Activated effector memory CD4-positive, alpha-beta T cell treated with anti-CD3 and anti-CD28 coated beads, Interleukin-2, amount 50 U/mL, for 16 hours (primary cell): ENCODE results near the gene EYA4.

ENCODE experiments used
- DNase-seq: peaks from one replicate; pipeline ENCODE4 v3.0.0-alpha.2; 2020

The EYA4 gene

DNA sequence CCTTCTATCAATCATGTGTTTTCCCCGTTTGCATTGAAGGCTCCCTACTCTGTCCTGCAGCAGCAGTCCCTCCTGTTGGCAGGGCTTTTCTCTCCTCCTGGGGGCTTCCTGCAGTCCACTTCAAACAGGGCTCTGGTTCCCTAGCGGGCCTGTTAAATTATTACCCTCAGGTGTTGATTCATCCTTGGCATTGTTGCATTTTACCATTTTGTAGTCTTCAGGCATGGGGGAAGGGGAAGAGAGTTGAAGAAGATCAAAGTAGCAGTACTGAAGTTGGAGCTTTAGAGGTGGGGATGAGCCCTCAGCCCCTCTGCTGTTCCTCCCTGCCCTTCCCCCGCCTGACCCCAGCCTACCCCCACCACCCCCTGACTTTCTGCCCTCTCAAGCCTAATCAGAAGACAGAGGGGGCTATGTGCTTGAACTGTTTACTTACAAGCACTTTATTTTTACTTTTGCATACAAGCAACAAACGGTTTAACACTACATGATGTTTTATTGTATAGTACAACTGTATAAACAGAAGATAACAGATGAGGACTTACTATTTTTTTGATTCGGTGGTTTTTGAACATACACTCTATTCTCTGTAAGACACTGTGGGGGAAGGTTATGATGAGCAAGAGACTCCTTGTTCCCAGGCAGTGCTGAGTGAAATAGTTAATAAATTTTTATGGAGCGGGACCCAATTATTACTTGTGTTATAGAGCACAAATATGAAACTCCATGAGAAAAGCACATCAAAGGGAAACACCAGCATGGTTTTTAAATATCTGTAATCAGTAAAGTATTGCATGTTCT, 169.7 kb downstream of the EYA4 start:
- DNase-seq = no peak

- no peak for DNase-seq
Observed at GRCh38 chr6:133411757-133412156, 170.6 kb downstream of the EYA4 start.

DNA sequence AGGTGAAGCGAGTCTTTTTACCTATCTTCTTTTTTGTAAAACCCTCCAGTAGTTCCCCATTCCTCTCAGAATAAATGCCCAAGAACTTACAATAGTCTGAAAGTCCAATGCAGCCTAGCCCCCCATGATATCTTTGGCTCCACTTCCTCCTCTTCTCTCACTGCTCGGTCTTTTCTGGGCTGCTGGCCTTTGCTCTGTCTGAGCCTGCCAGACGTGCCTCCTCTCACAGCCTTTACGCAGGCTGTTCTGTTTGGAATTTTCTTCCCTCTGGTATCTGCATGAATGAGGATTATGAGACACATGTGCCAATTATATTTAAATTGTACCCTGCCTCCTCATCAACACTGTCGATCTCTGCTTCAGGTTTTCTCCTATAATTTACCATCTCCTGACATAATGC, 174.1 kb downstream of the EYA4 start:
- no peak for DNase-seq

DNA sequence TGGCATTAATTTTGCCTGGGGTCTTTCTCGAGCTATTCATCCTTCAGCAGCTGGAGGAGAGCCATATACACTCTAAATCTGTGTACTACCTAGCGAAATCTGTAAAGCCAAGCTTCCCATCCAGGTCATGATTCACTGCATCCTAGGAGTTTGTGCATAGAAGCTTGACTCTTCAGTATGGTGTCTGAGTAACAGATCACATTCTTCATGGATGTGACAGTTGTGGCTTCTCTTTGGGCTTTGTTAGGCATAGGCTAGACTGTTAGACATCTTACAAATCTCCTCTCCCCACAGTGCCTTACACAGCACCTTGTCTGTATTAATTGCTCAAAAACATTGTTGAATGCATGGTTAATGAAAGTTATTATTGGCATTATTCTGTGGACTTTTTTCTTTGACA, 177.0 kb downstream of the EYA4 start:
- DNase-seq = no peak

GRCh38 chr6:133423242-133423641, 182.1 kb downstream of the EYA4 start:
- DNase-seq = no peak

- no peak for DNase-seq
Observed at GRCh38 chr6:133424359-133424758, 183.2 kb downstream of the EYA4 start.

DNA sequence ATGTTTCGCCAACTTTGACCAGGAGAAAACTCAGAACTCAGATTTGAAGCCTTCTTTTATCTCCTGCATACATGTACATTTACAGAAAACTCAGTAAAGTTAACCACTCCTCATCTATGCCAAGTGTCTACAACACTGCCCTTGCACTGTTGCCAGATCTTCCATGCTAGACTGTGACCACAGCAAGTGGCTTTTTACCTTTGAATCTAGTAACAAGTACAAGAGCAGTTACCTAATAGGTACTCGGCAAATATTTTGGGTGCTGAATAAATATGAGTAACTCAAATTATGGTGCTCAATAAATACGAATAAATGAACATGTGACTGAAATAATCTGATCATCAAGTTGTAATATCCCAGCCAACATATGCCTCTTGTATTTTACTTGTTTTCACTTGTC, 184.9 kb downstream of the EYA4 start:
- no peak for DNase-seq

DNA sequence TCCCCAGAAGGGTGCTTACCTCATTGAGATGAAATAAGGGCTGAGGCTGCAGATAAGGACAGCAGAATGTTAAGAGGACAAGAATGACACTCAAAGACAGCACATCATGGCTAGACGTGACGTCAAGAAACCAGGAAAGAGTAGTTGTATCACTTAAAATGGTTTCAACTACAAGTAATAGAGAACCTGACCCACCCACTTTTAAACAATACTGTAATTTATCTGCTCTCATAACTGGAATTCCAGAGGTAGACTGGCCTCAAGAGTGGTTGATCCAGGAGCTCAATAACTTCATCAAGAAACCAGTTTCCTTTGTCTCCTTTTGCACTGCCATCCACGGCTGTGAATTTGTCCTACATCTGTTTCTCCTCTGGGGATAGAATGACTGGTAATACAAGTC, 187.1 kb downstream of the EYA4 start:
- no peak for DNase-seq

DNA sequence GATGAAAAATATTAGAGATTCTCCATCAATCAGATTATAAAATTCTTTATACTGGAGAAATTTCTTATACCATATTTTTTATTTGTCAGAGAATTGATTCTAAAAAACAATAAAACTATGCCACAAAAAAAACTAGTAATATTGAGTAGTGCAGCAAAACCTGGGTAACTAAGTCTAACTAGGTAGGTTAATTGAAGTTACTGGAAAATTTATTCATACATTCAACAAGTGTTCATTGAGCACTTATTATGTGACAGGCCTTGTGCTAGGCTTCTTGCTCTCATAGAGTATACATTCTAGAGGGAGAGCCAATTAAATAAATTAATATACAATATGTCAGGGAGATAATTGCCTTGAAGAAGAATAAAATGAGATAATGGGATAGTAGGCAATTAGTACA, 189.4 kb downstream of the EYA4 start:
- DNase-seq = no peak

DNA sequence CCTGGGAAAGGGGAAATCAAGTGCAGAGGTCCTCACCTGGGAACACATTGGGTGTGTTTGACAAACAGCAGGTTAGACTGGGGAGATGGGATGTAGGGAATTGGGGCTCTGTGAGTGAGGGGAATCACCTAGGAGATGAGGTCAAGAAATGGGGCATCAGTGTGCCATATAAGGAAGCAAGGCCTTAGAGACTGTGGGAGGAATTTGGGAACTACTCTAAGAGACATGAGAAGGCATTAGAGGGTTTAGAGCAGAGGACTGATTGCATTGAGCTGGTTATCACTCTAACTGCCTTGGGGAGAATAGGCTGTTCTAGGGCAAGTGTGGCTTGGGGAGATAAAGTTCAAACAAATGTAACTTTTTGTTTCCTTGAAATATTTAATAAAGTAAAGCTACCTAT, 189.9 kb downstream of the EYA4 start:
- DNase-seq = no peak

- DNase-seq = no peak
Observed at GRCh38 chr6:133432021-133432989, 191.1 kb downstream of the EYA4 start.

- no peak for DNase-seq
Observed at GRCh38 chr6:133435065-133435728, 194.0 kb downstream of the EYA4 start.

GRCh38 chr6:133436652-133437051, 195.5 kb downstream of the EYA4 start:
- no peak for DNase-seq

- DNase-seq = no peak
Observed at GRCh38 chr6:133441491-133441890, 200.3 kb downstream of the EYA4 start.

GRCh38 chr6:133446789-133447188, 205.6 kb downstream of the EYA4 start:
- no peak for DNase-seq

GRCh38 chr6:133447924-133448323, 206.8 kb downstream of the EYA4 start:
- DNase-seq = no peak

DNA sequence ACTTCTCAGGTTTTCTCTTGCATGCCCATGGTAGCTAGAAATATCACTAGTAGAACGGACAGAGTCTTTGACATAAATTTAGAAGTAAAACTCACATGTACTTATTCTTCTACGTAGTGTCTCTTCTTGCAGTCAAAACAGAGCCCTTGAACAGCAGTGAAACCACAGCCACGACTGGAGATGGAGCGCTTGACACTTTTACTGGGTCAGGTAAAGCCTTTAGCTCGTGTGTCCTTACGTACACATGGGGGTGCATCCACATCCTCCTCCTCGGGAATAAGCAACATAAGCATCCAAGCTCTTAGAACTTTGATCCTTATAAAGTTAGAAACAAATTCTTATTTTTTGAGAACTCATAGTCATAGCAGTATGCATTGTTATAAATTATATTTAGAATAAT, 215.3 kb downstream of the EYA4 start:
- no peak for DNase-seq

- DNase-seq = no peak
Observed at GRCh38 chr6:133456944-133457343, 215.8 kb downstream of the EYA4 start.

DNA sequence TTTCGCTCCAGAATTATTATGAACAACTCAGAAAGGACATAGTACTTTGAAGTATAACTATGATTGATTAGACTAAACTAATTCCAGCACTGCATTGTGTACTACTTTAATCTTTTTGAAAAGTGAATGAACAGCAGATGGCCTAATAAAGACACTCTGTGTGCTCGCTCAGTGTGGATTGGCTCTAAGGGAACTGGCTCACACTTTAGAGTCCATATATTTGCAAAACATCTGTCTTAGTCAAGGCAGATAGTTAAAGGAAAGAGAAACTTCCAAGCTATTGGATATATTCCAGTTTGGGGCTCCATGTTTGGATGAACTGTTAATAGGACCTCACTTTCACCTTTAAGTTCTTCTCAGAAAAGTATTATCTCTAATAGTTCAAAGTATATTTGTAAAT, 218.9 kb downstream of the EYA4 start:
- no peak for DNase-seq

- no peak for DNase-seq
Observed at GRCh38 chr6:133463790-133464189, 222.6 kb downstream of the EYA4 start.

- DNase-seq = no peak
Observed at GRCh38 chr6:133466680-133467079, 225.5 kb downstream of the EYA4 start.

- DNase-seq = no peak
Observed at GRCh38 chr6:133467231-133467981, 226.2 kb downstream of the EYA4 start.

GRCh38 chr6:133467982-133468380, 226.8 kb downstream of the EYA4 start:
- DNase-seq = no peak
